Measurements from ENCODE around the gene STX4. TPM values are rescaled to one million over a fixed set of nuclear protein-coding genes. Genes with fewer than 3 reads are reported as not detected.

The STX4 gene
- total RNA-seq, 1 experiment from 2014 or later: 85.8 TPM

DNA sequence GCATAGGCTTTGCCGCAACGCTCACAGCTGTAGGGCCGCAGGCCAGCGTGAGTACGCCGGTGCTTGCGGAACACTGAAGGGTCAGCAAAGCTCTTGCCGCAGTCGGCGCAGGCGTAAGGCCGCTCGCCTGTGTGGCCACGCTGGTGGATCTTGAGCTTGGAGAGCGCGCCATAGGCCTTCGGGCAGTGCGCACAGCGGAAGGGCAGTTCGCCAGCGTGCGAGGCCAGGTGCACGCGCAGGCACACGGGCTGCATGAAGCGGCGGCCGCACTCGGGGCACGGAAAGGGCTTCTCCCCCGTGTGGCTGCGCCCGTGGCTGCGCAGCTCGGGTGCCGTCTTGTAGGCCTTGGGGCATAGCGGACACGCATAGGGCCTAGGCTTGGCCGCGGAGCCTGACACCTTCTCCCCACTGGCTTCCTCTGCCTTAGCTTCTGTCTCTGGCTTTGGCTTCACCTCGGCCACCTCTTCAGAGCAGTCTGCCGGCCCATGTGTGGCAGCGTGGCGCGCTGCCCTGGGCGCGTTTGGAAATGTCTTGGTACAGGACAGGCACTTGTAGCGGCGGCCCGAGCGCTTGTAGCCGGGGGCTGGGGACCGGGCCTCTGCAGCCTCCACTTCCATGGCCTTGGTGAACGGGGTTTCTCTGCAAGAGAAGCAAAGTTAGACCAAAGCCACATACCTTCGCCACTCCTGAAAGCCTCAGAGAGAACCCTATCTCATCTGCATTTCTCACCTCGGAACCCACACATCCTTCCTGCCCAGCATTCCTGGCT lies 30.7 kb downstream of the STX4 start:
- Histone ChIP-seq H3K4me3 (no peak overlapping the region), H3K36me3 (ENCODE audit: low read depth) (peaks cover 15% of the 10 kb centered on the region; the same call in 1 of the 2 replicates), H3F3A (ENCODE audit: insufficient read depth, low read depth) (peaks cover 15% of the 10 kb centered on the region; the same call in 1 of the 2 replicates), H3K4me2 (no peak overlapping the region), H3K27ac (no peak overlapping the region), H3K79me2 (ENCODE audit: low read depth) (peaks cover 29% of the 10 kb centered on the region), H3K27me3 (ENCODE audit: insufficient read depth, low read depth) (no peaks in the 10 kb centered on the region), H4K20me1 (ENCODE audit: insufficient read depth) (peaks cover 9% of the 10 kb centered on the region; the same call in 1 of the 2 replicates), H2AFZ (no peak overlapping the region), H3K4me1 (replicated peaks; ENCODE audit: insufficient read depth) (no peaks in the 10 kb centered on the region), H3K9me2 (ENCODE audit: insufficient read depth) (no peaks in the 10 kb centered on the region; the same call in 1 of the 2 replicates), H3K9me3 (ENCODE audit: insufficient read depth, low read depth) (no peaks in the 10 kb centered on the region)
- ChIA-PET CTCF (no interaction called here), POLR2A (ENCODE audit: unreplicated experiment) (interaction anchor here (0.6 kb wide), 1 partner anchor 120 kb away, joined by 3 read pairs; no protein-coding TSS in a partner anchor)
- BruUV-seq (replicated peaks): no TSS peak
- no peak for DNase-seq
- intact Hi-C loops (cut with micrococcal nuclease; ENCODE audit: unreplicated experiment): no loop called here
- no peak for TF ChIP-seq EZH2 (IDR thresholded peaks at IDR 0.05; ENCODE audit: low read depth)
- TF ChIP-seq, protein P1, sequence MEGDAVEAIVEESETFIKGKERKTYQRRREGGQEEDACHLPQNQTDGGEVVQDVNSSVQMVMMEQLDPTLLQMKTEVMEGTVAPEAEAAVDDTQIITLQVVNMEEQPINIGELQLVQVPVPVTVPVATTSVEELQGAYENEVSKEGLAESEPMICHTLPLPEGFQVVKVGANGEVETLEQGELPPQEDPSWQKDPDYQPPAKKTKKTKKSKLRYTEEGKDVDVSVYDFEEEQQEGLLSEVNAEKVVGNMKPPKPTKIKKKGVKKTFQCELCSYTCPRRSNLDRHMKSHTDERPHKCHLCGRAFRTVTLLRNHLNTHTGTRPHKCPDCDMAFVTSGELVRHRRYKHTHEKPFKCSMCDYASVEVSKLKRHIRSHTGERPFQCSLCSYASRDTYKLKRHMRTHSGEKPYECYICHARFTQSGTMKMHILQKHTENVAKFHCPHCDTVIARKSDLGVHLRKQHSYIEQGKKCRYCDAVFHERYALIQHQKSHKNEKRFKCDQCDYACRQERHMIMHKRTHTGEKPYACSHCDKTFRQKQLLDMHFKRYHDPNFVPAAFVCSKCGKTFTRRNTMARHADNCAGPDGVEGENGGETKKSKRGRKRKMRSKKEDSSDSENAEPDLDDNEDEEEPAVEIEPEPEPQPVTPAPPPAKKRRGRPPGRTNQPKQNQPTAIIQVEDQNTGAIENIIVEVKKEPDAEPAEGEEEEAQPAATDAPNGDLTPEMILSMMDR (conservative IDR thresholded peaks at IDR 0.05): no peak

DNA sequence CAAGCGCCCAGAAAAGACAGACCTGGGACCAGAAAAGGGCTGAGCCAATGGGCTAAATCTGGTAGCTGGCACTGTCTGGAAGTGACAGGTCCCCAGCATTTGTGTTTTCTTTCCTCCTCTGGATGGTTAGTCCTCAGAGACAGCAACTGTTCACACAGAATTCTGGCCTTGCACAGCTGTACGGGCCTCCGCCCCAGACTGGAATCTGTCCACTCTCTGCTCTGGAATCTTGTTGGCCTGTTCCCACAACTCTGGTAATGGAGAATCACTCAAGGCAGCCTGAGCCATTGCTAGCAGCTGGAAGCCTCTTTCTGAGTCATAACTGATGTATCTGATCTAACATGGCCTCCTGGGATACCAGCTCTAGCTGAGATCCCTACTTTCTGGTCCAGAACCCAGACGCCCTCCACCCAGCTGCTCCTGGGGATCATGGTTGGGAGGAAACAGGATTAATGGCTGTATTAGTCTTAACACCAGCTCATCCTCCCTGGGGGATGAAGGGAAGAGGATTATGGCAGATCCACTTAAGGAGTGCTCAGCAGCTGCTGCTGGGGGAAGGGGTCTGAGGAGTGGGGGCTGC lies 31.6 kb downstream of the STX4 start:
- BruUV-seq (replicated peaks): no TSS peak
- peak overlapping the region; percentile 31; the same call in 1 of the 2 replicates for H3K27ac ChIP-seq
- intact Hi-C loops (cut with micrococcal nuclease; ENCODE audit: unreplicated experiment): no loop called here
- CTCF ChIA-PET: interaction anchor here (0.7 kb wide), 1 partner anchor 80 kb away, joined by 4 read pairs; the partner anchor contains the start of gene HSD3B7
- peaks cover 11% of the 10 kb centered on the region; the same call in 1 of the 2 replicates for H3K36me3 ChIP-seq (ENCODE audit: low read depth)
- POLR2A ChIA-PET (ENCODE audit: unreplicated experiment): interaction anchor here (0.6 kb wide), 1 partner anchor 19 kb away, joined by 22 read pairs; no protein-coding TSS in a partner anchor
- peaks cover 9% of the 10 kb centered on the region; the same call in 1 of the 2 replicates for H4K20me1 ChIP-seq (ENCODE audit: insufficient read depth)
- H3K79me2 ChIP-seq (ENCODE audit: low read depth): peaks cover 39% of the 10 kb centered on the region
- peak; percentile 64 to 82 for DNase-seq
- peaks cover 15% of the 10 kb centered on the region; the same call in 1 of the 2 replicates for H3F3A ChIP-seq (ENCODE audit: insufficient read depth, low read depth)
- H3K4me1 ChIP-seq (replicated peaks; ENCODE audit: insufficient read depth): no peaks in the 10 kb centered on the region
- no peak overlapping the region for H3K4me2 ChIP-seq
- no peaks in the 10 kb centered on the region for H3K9me3 ChIP-seq (ENCODE audit: insufficient read depth, low read depth)
- no peak overlapping the region for H2AFZ ChIP-seq
- no peaks in the 10 kb centered on the region for H3K27me3 ChIP-seq (ENCODE audit: insufficient read depth, low read depth)
- H3K4me3 ChIP-seq: no peak overlapping the region
- H3K9me2 ChIP-seq (ENCODE audit: insufficient read depth): no peaks in the 10 kb centered on the region; the same call in 1 of the 2 replicates
- TF ChIP-seq EZH2 (IDR thresholded peaks at IDR 0.05; ENCODE audit: low read depth): no peak
- TF ChIP-seq, protein P1 (conservative IDR thresholded peaks at IDR 0.05): no peak

DNA sequence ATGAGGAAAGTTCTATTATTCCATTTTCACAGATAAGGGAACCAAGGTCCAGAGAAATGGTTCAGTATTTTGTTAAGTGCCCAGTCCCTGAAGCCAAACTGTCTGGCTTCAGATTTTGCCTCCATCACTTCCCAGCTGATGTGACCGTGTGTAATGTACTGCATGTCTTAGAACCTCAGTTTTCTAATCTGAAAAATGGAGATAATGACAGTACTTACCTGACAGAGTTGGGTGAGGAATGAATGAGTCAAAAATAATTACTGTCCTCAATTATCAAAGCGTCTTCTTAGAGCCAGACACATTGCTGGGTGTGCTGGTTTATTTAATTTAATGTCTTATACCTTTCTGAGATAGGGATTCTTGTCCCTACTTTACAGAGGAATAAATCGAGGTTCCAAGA lies 34.0 kb downstream of the STX4 start:
- Histone ChIP-seq H3K4me3 (no peak overlapping the region), H3K36me3 (ENCODE audit: low read depth) (peaks cover 4% of the 10 kb centered on the region; the same call in 1 of the 2 replicates), H3K9me3 (ENCODE audit: insufficient read depth, low read depth) (no peaks in the 10 kb centered on the region), H3F3A (ENCODE audit: insufficient read depth, low read depth) (peaks cover 11% of the 10 kb centered on the region; the same call in 1 of the 2 replicates), H3K27me3 (ENCODE audit: insufficient read depth, low read depth) (no peaks in the 10 kb centered on the region), H3K4me1 (replicated peaks; ENCODE audit: insufficient read depth) (peaks cover 10% of the 10 kb centered on the region), H2AFZ (no peak overlapping the region), H3K27ac (no peak overlapping the region), H3K4me2 (no peak overlapping the region), H4K20me1 (ENCODE audit: insufficient read depth) (peaks cover 4% of the 10 kb centered on the region; the same call in 1 of the 2 replicates), H3K79me2 (ENCODE audit: low read depth) (peaks cover 61% of the 10 kb centered on the region), H3K9me2 (ENCODE audit: insufficient read depth) (no peaks in the 10 kb centered on the region; the same call in 1 of the 2 replicates)
- DNase-seq: no peak
- TF ChIP-seq EZH2 (IDR thresholded peaks at IDR 0.05; ENCODE audit: low read depth): no peak
- TF ChIP-seq, protein P1 (conservative IDR thresholded peaks at IDR 0.05): no peak
- ChIA-PET CTCF (interaction anchor here (0.6 kb wide), 2 partner anchors 326 to 638 kb away, joined by 3 read pairs; partner anchors contain the start of genes DCTPP1 and ITGAD), POLR2A (ENCODE audit: unreplicated experiment) (interaction anchor here (0.6 to 0.7 kb wide), 4 partner anchors 15 to 131 kb away, joined by 4 to 13 read pairs (median 5); no protein-coding TSS in a partner anchor)
- no TSS peak for BruUV-seq (replicated peaks)
- intact Hi-C loops (cut with micrococcal nuclease; ENCODE audit: unreplicated experiment): no loop called here
